ENCODE results near the gene GAREM1.
A peak's percentile ranks its signal among the peaks of the same experiment; 100 is the strongest.

The GAREM1 gene

DNA sequence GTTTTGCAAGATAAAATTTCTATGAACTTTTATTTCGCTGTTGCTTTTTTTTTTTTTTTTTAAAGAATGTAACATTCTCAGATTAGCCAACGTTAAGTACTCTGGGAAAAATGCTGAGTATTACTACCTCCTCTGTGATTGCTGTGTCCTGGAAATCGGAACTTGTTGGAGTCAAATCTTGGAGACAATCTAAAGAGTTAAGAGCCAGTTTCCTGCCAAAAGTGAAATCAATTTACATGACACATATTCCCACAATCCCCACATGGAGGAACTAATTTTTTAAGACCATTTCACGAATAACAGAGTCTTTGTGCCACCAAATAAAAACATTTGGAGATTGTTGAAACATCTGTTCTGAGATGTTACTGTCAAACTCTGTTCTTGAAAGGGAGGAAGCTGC, 153.0 kb downstream of the GAREM1 start:
- Histone ChIP-seq H3K4me1 (peaks cover 0 to 30% (median 7%) of the 10 kb centered on the region in 4 donors), H3K36me3 (no peaks in the 10 kb centered on the region), H3K27ac (peak overlapping the region; percentile 16 to 58), H3K4me3 (no peak overlapping the region), H3K27me3 (no peaks in the 10 kb centered on the region), H3K9me3 (no peaks in the 10 kb centered on the region)
- no peak for DNase-seq
- TF ChIP-seq, protein P1, sequence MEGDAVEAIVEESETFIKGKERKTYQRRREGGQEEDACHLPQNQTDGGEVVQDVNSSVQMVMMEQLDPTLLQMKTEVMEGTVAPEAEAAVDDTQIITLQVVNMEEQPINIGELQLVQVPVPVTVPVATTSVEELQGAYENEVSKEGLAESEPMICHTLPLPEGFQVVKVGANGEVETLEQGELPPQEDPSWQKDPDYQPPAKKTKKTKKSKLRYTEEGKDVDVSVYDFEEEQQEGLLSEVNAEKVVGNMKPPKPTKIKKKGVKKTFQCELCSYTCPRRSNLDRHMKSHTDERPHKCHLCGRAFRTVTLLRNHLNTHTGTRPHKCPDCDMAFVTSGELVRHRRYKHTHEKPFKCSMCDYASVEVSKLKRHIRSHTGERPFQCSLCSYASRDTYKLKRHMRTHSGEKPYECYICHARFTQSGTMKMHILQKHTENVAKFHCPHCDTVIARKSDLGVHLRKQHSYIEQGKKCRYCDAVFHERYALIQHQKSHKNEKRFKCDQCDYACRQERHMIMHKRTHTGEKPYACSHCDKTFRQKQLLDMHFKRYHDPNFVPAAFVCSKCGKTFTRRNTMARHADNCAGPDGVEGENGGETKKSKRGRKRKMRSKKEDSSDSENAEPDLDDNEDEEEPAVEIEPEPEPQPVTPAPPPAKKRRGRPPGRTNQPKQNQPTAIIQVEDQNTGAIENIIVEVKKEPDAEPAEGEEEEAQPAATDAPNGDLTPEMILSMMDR (IDR thresholded peaks at IDR 0.05) = no peak
- intact Hi-C loops (cut with DNase I; ENCODE audit: low total_unique reads) = no loop called here

- Histone ChIP-seq H3K36me3 (no peaks in the 10 kb centered on the region), H3K9me3 (no peaks in the 10 kb centered on the region), H3K27ac (no peak overlapping the region), H3K4me3 (no peak overlapping the region), H3K4me1 (peaks cover 0 to 31% (median 7%) of the 10 kb centered on the region in 4 donors), H3K27me3 (no peaks in the 10 kb centered on the region)
- intact Hi-C loops (cut with DNase I; ENCODE audit: low total_unique reads) = no loop called here
- no peak for DNase-seq
- TF ChIP-seq, protein P1 (IDR thresholded peaks at IDR 0.05) = no peak
Measured at GRCh38 chr18:32315881-32316280, 154.8 kb downstream of the GAREM1 start.

- DNase-seq = no peak
- Histone ChIP-seq H3K27me3 (no peaks in the 10 kb centered on the region), H3K4me3 (no peak overlapping the region), H3K4me1 (peaks cover 0 to 30% (median 18%) of the 10 kb centered on the region in 4 donors), H3K36me3 (no peaks in the 10 kb centered on the region), H3K27ac (peak overlapping the region; percentile 66 to 68), H3K9me3 (no peaks in the 10 kb centered on the region)
- intact Hi-C loops (cut with DNase I; ENCODE audit: low total_unique reads) = no loop called here
- TF ChIP-seq, protein P1 (IDR thresholded peaks at IDR 0.05) = no peak
Measured at GRCh38 chr18:32310774-32311173, 159.9 kb downstream of the GAREM1 start.

DNA sequence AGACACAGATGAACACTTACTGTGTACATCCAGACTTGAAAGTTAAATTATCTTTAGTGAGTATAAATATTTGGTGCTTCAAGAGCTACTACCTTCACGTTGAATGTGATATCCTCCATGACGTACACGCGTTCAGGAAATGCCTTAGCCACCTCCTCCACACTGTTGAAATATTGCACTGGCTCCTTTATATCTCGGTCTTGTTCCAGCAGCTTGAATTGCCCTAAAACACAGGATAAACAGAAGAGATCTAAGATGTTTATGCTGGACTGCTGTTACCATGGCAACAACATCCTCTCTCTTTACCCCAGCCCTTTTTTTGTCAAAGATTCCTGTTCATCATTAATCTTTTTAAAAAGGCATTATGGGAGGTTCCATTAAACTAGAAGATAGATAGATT, 160.6 kb downstream of the GAREM1 start:
- H3K27ac ChIP-seq = peak overlapping the region; percentile 66 to 68
- DNase-seq = no peak
- H3K9me3 ChIP-seq = no peaks in the 10 kb centered on the region
- peaks cover 0 to 30% (median 18%) of the 10 kb centered on the region in 4 donors for H3K4me1 ChIP-seq
- H3K27me3 ChIP-seq = no peaks in the 10 kb centered on the region
- H3K4me3 ChIP-seq = no peak overlapping the region
- no peaks in the 10 kb centered on the region for H3K36me3 ChIP-seq
- intact Hi-C loops (cut with DNase I; ENCODE audit: low total_unique reads) = no loop called here
- TF ChIP-seq, protein P1 (IDR thresholded peaks at IDR 0.05) = no peak

GRCh38 chr18:32308493-32309120, 162.1 kb downstream of the GAREM1 start:
- TF ChIP-seq, protein P1 (IDR thresholded peaks at IDR 0.05) = no peak
- peaks cover 0 to 39% (median 19%) of the 10 kb centered on the region in 4 donors for H3K4me1 ChIP-seq
- peak overlapping the region; percentile 55 to 68 for H3K27ac ChIP-seq
- H3K27me3 ChIP-seq = no peaks in the 10 kb centered on the region
- H3K36me3 ChIP-seq = no peaks in the 10 kb centered on the region
- DNase-seq = peak in 1 of 2 donors; percentile 36
- peak overlapping the region in 1 of 2 donors; percentile 7 for H3K4me3 ChIP-seq
- no peaks in the 10 kb centered on the region for H3K9me3 ChIP-seq
- intact Hi-C loops (cut with DNase I; ENCODE audit: low total_unique reads) = loop anchor here (10.0 kb wide), 1 partner anchor 46 kb away; no protein-coding TSS in a partner anchor

All from tibial artery (tissue), 4 donors.